GM10266 (cell line): ENCODE measurements around the gene MYO7A.
"Not testable (repeated sequence)": the region's sequence is repeated elsewhere in the genome, so short reads cannot be mapped to it uniquely, and the experiment has no call there.

Experiments used
- DNase-seq: peaks from one replicate; pipeline ENCODE4 v3.0.0; 2012; ENCODE audit errors: extremely low spot score
- CTCF ChIP-seq: IDR thresholded peaks from 2 replicates; pipeline ENCODE4 v1.5.1; 2012; ENCODE audit warnings: mild to moderate bottlenecking, low read depth; ENCODE audit not compliant: control insufficient read depth, insufficient read depth; ENCODE audit errors: missing control alignments

MYO7A gene

GRCh38 chr11:77093987-77094840, 33.8 kb upstream of the MYO7A start:
- DNase-seq: no peak
- no peak for TF ChIP-seq CTCF

GRCh38 chr11:77094841-77095365, 33.1 kb upstream of the MYO7A start:
- TF ChIP-seq CTCF: no peak
- no peak for DNase-seq

- no peak for TF ChIP-seq CTCF
- no peak for DNase-seq
Measured at GRCh38 chr11:77095551-77096490, 32.2 kb upstream of the MYO7A start.

- DNase-seq: no peak
Measured at GRCh38 chr11:77096591-77097019, 31.4 kb upstream of the MYO7A start.

GRCh38 chr11:77097180-77097579, 30.9 kb upstream of the MYO7A start:
- not testable (repeated sequence) for DNase-seq

More at GRCh38 chr11:77096591-77097019, 31.4 kb upstream of the MYO7A start:
- no peak for TF ChIP-seq CTCF

- DNase-seq: no peak
- no peak for TF ChIP-seq CTCF
Measured at GRCh38 chr11:77100166-77101042, 27.6 kb upstream of the MYO7A start.
